GOT3 (cell line): ENCODE results near the gene ST6GALNAC1.
"Not testable (repeated sequence)": the region's sequence is repeated elsewhere in the genome, so short reads cannot be mapped to it uniquely, and the experiment has no call there.

Source experiments
- DNase-seq: peaks from one replicate; lab custom pipeline; 2025; ENCODE audit warnings: mixed read lengths; lab: John Stamatoyannopoulos, UW

Gene ST6GALNAC1

DNA sequence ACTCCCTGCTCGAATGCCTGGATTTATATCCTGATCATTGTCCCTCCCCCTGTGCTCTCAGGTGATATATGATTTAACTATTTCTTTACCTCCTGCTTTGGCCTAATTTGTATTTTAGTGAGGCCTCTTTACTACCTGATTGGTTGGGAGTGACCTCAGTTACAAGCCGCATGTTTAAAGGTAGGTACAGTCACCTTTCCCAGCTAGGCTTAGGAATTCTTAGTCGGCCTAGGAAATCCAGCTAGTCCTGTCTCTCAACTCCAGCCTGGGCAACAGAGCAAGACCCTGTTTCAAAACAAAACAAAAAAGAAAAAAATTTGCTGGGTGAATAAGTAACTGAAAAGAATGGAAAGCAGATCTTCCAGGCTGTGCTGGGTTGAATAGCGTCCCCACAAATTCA, 31.1 kb downstream of the ST6GALNAC1 start:
- no peak for DNase-seq

DNA sequence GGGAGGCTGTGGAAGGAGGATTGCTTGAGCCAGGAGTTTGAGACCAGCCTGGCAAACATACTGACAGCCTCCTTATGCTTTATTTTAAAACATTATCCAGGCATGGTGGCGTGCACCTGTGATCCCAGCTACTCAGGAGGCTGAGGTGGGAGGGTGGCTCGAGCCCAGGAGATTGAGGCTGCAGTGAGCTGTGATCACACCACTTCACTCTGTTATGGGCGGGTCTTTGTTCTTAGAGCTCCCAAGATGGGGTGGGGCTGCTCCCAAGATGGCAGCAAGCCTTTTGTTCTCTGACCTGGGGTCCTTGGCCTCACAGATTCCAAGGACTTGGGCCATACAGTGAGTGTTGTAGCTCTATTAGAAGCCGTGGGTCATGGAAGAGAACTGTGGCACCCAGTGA, 31.8 kb downstream of the ST6GALNAC1 start:
- no peak for DNase-seq

DNA sequence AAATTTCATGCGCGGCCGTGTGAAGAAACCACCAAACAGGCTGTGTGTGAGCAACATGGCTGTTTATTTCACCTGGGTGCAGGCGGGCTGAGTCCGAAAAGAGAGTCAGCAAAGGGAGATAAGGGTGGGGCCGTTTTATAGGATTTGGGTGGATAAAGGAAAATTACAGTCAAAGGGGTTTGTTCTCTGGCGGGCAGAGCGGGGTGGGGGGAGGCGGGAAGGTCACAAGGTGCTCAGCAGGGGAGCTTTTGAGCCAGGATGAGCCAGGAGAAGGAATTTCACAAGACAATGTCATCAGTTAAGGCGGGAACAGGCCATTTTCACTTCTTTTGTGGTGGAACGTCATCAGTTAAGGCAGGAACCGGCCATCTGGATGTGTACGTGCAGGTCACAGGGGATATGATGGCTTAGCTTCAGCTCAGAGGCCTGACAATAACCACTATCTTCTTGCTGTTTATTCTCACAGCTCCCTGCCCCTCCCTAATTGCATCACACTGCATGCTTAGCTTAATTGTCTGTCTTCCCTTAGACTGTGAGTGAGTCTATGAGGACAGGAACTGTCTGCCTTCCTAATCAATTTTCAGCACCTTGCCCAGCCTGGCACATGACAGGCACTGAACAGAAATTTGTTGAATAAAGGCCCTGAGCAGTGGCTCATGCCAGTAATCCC, 32.3 kb downstream of the ST6GALNAC1 start:
- not testable (repeated sequence) for DNase-seq

DNA sequence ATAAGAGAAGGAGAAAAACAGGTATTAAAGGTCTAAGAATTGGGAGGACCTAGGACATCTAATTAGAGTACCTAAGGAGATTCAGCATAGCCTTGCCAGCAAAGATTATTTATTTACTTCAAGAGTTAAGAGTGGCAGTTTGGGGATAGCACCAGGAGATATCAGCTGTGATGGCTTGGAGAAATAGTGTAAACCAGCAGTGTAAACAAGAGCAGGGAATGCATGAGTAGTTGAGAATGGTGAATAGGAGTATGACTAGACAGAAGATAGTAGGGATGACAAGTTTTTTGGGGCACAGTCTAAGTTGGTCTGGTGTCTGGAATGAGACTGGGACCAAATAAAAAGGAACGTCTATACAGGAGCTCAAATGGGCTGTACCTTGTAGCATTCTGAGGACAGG, 36.9 kb downstream of the ST6GALNAC1 start:
- DNase-seq, result not testable (repeated sequence)

DNA sequence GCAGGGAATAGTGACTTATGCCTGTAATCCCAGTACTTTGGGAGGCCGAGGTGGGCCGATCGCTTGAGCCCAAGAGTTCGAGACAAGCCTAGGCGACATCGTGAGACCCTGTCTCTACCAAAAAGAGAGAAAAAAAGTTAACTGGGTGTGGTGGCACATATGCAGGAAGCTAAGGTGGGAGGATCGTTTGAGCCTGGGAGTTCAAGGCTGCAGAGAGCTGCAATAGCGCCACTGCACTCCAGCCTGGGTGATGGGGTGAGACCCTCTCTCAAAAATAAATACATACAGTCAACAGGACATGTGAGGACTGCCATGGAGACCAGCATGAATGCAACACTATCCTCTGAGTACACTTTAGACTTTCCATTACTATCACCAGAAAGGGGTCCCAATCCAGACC, 42.5 kb downstream of the ST6GALNAC1 start:
- DNase-seq, result no peak

DNA sequence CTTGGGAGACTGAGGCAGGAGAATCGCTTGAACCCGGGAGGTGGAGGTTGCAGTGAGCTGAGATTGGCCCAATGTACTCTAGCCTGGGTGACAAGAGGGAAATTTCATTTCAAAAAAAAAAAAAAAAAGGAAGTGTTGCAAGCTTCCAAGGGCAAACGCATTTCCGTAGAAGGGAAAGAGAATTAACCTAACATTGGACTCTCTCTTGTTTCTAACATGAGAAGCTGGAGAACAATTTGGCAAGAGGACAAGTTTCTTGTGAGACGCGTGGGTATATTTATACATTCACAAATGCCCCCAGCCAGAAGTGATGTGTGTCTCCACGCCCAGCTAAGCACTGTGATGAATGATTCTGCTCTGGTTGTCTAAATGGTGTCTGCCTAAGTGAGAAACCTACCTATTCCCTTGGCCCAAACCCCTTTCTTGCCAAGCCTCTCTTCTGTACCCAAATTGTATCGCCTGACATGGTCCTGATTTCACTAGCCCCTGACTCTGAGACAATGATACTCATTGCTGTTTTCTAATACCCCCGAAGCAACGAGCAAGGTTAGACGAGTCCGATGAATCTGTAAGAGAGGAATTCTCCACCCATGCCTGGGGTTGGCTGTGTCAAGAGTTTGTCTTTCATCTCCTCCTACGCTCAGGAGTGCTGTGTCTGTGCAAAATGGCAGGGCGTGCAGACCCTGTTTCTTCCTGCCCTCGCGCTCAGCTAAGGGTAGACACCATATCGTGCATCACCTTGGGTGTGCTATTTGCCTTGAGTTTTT, 43.7 kb downstream of the ST6GALNAC1 start:
- DNase-seq, result no peak

DNA sequence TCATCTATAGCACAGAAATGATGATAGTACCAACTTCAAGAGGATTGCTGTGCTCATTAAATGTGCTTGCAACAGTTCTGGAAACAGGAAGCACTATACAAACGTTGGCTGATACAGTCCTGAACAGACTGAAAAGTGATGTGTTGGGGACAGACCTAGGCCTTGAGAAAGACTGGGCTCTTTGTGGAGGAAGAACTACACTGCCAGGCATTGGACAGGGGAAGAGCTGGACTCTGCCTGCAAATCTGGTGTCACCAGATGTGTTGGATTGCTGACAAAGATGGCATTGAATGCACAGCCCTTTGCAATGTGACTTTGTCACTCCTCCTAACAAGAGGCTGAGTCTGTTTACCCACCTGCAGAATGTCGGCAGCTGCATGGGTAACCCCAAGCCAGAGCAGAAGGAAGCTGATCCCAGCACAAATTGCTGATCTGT, 45.5 kb downstream of the ST6GALNAC1 start:
- no peak for DNase-seq

DNA sequence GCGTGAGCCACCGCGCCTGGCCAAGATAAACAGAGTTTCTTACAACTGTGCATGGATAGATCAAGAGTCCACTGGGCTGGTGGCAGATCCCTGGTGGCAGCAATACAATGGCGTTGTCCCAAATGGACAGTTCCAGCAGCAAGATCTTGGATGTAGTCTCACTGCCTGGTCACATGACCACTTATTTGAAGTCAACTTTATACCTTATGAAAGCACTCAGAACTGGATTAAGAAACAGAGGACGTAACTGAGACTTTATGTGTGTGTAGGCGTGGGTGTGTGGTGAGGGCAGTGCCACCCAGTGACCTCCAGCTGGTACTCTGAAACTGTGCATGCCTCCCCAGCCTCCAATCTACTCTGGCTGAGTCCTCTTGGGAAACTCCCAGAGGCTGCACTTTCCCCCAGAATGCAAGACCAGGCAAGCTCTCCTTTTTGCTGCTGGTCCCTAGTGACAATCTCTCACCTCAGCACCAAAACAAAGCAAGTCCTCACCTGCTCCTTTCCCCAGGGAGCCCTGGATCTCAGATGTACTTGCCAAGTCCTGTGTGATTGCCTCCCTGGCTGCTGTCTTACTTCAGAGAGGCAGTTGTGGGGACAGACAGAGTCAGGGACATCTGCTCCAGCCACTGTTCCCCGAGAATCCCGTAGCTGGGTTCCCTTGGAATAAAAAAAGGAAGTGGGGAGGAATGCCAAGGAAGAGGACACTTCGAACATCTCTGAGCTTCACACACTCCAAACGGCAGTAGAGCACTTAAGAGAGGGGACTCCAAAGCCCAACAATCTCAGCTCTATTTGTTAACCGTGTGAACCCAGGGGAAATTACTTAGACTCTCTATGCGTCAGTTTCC, 46.2 kb downstream of the ST6GALNAC1 start:
- no peak for DNase-seq

DNA sequence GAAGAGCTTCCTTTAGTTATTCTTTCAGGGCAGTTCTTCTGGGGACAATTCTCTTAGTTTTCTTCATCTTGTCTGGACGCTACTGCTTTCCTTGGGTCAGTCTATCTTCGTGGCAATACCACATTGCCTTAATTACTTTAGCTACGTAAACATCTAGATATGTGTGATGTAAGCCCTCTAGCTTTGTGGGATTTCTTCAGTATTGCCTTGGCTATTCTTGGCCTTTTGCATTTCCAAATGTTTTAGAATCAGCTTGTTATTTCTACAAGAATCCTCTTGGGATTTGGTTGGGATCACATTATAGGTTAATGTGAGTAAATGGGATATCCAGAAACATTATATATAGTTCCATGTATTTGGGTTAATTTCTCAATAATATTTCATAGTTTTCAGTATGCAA, 48.9 kb downstream of the ST6GALNAC1 start:
- DNase-seq, result no peak

DNA sequence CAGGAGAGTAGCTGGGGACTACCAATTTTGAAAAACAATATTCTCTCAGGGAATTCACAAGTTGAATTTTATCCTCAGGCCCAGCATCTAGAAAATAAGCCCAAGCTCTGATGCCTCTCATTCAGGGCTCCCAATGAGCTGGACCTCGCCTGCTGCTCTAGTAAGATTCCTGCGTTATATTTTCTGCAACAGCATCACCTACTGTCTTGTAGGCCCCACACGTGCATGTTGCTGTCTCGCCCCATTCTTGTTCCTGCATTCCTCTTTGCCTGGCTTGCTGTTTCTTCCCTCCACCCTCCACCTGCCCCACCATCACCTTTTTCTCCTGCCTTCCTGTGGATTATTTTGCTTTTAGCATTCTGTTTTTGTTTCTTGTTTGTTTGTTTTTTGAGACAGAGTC, 49.6 kb downstream of the ST6GALNAC1 start:
- DNase-seq, result no peak

DNA sequence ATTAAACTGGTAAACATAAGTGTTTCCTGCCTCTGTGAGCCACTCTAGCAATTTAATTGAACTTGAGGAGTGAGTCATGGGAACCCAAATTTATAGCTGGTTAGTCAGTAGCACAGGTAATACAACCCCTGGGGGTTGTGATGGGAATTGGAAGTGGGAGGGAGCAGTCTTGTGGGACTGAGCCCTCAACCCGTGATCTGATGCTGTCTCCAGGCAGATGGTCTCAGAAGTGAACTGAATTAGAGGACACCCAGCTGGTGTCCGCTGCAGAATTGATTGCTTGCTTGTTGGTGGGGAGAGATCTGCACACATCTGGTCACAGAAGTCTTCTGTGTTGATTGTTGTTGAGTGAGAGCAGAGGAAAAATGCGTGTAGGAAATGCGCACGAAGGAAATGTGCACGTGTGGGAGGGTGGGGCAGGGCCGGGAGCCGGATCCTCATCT, 50.2 kb downstream of the ST6GALNAC1 start:
- DNase-seq, result no peak

DNA sequence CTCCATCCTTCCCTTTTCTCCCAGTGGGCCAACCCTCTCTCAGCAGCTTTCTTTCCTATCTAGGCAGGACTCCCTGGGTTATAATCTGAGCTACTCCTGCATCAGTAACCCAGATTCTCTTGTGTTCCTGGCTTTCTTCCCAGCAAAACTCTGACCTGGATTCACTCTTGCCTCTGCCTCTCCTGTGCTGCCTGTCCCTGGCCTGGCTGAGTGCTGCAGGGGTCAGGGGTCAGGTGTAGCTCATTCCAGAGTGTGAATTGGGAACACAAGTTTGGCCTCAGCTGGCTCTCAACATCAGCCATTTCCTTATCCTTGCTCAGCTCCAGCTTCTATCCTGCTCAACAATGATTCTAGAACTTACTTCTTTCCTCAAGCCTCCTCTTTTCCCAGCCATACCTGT, 55.4 kb downstream of the ST6GALNAC1 start:
- DNase-seq, result no peak

DNA sequence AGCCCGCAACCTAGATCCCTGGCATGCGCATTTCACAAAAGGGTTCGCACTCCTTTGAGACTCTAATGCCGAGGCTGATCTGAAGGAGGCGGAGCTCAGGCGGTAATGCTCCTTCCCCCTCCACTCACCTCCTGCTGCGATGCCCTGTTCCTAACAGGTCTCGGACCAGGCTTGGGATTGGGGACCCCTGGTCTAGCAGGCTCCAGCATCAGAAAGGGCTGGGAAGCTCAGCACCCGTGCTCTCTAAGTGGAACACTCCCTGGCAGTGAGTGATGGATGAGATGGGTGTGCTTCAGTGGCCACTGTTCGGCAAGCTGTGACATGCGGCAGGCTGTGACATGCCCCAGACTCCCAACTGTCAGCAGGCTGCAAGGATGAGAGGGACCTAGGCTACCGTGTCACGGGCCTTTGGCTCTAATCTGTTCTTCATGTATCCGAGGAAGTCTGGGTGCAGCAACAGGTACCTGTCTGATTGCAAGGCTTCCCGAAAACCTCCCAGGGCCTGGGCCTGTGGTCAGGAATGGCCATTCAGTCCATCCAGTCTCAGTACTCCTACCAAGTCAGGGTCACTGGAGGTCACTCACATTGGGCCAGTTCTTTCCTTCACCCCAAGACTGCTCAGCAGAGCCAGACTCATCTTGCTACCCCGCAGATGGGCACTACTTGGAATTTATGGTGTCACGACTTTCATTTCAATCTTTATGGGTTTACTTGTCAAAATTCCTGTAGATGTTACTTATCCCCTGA, 56.6 kb downstream of the ST6GALNAC1 start:
- DNase-seq, result no peak

DNA sequence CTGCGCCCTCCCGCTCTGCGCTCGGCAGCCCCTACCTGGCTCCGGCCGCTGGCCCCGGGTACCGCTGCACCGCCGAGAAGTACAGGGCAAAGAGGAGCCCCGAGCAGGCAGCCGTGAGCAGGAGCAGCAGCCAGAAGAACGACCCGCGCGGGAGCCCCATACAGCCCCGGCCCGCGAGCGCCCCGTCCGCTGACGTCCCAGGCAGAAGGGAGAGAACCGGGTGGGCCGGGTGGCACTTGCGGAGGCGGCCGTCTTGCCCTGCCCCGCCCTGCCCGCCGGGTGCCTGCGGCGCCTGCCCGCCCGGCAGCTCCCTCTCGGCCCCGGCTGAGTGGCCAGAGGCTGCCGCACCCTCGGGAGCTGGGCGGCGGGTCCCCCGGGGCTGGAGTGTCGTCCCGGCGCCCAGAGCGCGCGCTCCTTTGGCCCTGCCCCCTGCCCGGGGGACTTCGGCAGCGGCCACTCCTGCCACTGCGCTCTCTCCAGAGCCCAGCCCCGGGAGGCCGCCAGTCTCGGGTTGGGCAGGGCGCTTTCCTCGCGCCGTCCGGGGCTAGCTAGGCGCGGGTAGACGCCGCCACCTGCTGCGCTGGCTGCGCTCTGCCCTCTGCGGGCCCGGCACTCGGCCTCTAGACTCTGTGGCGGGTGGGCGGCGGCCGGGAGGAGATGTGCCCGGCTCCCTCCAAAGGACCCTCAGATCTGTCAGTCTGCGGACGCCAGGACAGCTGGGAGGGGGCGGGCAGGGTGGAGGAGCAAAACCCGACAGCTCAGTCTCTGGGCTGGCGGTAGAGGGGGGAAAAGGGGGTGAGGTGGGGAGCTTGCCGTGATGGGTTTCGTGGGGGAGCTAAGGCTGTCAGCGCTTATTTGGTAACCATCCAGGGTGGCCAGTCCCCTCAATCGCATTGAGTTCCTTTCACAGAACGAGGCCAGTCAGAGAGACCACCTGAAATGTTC, 57.6 kb downstream of the ST6GALNAC1 start, which contains the start of gene ST6GALNAC2:
Gene ST6GALNAC2 (minus strand): TSS at position 212 of the 945 bp plus-strand sequence. CDS start 52 bp downstream, at position 160.
- DNase-seq, result no peak

DNA sequence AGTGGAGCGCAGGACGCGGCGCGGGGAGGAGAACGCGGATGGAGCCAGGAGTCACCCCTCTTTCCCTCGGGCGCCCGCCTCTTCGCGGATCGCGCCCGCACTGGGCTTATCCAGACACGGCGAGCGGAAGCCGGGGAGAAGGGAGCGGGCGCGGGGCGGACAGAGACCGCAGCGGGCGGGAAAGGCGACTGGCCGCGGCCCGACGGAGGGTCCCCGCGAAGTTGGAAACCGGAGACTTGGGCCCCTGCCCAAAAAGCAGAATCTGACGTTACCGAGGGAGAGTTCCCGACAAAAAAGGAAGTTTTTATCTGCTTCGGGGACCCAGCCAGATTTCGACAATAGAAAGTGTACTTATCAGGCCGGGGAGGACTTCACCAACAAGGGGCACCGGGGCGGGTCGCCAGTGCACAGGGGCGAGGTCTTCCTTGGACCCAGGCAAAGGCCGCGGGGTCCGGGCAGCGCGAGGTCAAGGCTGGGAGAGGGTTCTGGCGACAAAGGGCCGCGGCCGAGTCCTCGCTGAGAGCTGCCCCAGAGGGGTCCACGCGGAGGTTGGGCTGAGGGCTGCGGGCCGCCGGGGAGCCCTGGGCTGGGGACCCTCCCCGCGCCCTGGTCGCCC, 58.4 kb downstream of the ST6GALNAC1 start:
- no peak for DNase-seq

DNA sequence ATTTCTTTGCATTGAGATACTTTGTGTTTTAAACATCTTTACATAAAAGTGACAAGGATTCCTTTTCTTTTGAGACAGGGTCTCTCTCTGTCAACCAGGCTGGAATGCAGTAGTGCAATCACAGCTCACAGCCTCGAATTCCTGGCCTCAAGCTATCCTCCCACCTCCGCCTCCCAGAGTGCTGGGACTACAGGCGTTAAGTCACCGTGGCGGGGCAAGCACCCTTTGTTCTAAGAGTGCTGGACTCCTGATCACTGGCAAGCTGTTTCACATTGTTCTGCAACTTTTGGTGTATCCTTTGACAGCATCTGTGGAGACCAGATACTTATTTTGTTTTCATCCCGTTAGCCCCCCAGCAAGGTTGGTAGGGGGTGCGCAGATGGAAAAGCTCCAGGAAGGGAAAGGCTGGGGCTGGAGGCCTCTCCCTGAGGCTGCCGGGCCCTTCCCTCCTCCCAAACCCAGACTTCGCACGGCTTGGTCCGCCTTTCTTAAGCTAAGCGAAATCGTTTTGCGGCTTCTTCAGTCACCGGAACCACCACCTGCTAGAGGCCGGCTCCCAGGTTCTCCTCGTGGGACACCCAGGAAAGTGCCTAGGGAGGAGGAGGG, 59.0 kb downstream of the ST6GALNAC1 start:
- DNase-seq, result no peak

DNA sequence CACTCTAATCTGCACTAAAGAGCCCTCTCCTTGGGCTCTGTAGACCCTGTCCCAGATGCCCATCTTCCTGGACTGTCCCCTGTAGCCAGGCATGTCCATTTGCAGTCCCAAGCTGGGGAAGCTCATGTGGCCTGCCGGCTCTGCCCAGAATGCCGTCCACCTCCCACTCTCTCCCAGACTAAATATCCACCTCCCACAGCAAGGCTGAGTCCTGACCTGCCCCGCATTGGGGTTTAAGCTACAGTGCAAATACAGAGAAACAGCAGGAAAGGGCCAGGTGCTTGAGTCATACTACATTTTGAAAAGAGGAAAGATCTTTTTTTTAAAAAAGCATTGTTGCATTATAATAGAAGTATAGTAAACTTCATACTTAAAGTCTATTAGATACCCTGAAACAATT, 60.9 kb downstream of the ST6GALNAC1 start:
- DNase-seq, result no peak

DNA sequence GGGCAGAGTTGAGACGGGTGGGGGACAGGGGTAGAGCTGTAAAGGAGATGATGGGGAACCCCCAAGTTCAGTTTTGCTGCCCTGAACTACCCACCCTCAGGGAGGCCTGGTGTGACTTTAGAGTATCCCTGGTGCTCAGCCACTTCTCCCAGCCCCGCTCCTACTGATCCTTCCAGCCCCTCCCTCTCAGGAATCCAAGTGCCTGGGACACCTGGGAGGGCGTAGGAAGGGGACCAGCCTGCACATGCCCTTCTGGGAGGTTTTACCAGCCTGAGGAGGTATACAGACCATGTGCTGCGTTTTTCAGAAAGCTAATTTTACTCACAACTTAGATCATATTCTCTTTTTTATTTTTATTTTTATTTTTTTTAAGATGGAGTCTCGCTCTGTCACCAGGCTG, 62.0 kb downstream of the ST6GALNAC1 start:
- DNase-seq, result no peak

DNA sequence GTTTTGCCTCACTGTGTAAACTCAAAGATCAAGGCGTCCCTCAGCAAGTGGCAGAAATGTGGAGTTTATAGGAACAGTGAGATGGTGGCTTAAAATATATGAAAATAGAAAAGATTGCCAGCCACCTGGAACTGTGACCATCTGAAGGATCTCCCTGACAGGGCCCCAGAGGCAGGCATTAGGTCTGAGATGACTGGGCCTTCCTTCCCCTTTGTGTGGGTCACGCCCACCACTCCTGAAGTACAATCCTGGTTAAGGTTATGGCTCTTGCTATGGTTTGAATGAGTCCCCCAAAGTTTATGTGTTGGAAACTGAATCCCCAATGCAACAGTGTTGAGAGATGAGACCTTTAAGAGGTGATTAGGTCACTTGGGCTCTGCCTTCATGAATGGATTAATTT, 64.3 kb downstream of the ST6GALNAC1 start:
- DNase-seq, result no peak

DNA sequence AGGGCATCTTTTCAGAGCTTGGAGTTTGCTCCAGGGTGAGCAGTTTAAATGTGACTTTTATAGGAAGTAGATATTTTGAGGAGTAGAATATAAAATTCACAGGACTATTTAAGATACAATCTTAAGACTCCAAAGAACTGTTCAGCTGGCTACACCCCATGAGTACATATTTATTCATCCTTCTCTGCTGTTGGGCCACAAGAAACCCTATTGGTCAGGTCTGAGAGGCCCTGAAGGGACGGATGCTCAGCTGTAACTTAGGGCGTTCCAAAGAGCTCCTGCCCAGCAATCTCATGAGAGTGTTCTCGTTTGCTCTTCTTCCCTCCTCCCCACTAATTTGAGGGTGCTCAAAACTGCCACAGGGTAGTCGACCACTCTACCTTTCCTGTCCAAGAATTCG, 65.2 kb downstream of the ST6GALNAC1 start:
- no peak for DNase-seq
